NCI-H1092 treated with DMSO at 0.1 percent for 48 hours (cell line): ENCODE results near the gene KDM5B.
A peak's percentile ranks its signal among the peaks of the same experiment; 100 is the strongest.

Experiments
- DNase-seq: peaks from one replicate; lab custom pipeline; 2025; lab: John Stamatoyannopoulos, UW

Gene KDM5B

GRCh38 chr1:202685641-202686040 is 122.6 kb downstream of the KDM5B start:
- no peak for DNase-seq

- DNase-seq = peak; percentile 42
These were observed 123.5 kb downstream of the KDM5B start for GRCh38 chr1:202684716-202685115.

GRCh38 chr1:202683029-202683428 is 125.2 kb downstream of the KDM5B start:
- DNase-seq = no peak

- DNase-seq = no peak
These were observed 125.7 kb downstream of the KDM5B start for GRCh38 chr1:202682477-202682876.

- peak; percentile 55 for DNase-seq
These were observed 126.3 kb downstream of the KDM5B start for GRCh38 chr1:202681736-202682420.

- DNase-seq = no peak
These were observed 127.5 kb downstream of the KDM5B start for GRCh38 chr1:202680586-202681352.

GRCh38 chr1:202679406-202680177 is 128.6 kb downstream of the KDM5B start:
- DNase-seq = no peak

- DNase-seq = no peak
These were observed 130.8 kb downstream of the KDM5B start for GRCh38 chr1:202677433-202677832.
